HG03521 (cell line): ENCODE results near the gene GPRASP1.
A peak's percentile ranks its signal among the peaks of the same experiment; 100 is the strongest.
"Not testable (repeated sequence)": the region's sequence is repeated elsewhere in the genome, so short reads cannot be mapped to it uniquely, and the experiment has no call there.

Experiments
- ATAC-seq: cut with Tn5 transposase; IDR thresholded peaks from one replicate; pipeline ENCODE4 v1.9.1; 2021; ENCODE audit warnings: mild to moderate bottlenecking, moderate library complexity; ENCODE audit not compliant: unreplicated experiment

Gene GPRASP1, protein sequence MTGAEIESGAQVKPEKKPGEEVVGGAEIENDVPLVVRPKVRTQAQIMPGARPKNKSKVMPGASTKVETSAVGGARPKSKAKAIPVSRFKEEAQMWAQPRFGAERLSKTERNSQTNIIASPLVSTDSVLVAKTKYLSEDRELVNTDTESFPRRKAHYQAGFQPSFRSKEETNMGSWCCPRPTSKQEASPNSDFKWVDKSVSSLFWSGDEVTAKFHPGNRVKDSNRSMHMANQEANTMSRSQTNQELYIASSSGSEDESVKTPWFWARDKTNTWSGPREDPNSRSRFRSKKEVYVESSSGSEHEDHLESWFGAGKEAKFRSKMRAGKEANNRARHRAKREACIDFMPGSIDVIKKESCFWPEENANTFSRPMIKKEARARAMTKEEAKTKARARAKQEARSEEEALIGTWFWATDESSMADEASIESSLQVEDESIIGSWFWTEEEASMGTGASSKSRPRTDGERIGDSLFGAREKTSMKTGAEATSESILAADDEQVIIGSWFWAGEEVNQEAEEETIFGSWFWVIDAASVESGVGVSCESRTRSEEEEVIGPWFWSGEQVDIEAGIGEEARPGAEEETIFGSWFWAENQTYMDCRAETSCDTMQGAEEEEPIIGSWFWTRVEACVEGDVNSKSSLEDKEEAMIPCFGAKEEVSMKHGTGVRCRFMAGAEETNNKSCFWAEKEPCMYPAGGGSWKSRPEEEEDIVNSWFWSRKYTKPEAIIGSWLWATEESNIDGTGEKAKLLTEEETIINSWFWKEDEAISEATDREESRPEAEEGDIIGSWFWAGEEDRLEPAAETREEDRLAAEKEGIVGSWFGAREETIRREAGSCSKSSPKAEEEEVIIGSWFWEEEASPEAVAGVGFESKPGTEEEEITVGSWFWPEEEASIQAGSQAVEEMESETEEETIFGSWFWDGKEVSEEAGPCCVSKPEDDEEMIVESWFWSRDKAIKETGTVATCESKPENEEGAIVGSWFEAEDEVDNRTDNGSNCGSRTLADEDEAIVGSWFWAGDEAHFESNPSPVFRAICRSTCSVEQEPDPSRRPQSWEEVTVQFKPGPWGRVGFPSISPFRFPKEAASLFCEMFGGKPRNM (N-terminal part only)

DNA sequence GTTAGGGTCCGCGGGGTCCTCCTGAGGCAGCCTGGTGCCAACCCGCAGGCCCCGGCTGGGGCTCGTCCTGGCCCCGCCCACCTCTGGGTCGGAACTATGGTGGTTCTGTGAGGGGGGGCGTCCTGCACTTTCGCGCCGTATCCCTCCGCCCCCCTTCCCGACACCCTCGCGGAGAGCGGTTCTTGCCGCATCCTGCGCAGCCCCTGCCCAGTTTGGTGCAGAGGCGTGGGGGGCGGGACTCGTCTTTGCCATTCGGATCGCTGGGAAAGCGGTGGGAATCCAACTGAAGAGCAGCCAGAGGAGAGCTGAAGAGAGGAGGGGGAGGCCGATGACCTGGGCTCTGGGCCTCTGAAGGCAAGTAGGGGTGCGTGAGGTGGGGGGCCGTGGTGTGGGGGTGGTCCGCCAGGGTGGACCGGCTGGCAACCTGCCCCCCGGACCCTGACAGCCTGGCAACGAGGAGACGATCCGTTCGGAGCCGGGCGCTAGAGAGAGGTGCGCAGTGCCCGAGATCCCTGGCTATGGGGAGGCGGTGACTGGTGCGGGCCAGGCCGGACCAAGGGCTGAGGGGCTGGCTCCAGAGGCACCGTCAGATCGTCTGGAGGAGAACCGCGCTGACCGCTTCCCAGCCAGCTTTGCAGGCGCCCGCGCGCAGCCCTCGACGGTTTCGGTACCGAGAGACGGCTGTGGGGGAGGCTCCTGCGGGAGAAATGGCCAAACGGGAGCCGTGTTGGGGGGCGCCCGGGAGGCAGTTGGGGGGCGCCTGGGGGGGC is at the start of gene GPRASP1:
Gene GPRASP1, plus strand, starts transcription at position 242 of the 770 bp plus-strand sequence. CDS start 2,431 bp downstream, outside the sequence.
- ATAC-seq = peak; percentile 32

DNA sequence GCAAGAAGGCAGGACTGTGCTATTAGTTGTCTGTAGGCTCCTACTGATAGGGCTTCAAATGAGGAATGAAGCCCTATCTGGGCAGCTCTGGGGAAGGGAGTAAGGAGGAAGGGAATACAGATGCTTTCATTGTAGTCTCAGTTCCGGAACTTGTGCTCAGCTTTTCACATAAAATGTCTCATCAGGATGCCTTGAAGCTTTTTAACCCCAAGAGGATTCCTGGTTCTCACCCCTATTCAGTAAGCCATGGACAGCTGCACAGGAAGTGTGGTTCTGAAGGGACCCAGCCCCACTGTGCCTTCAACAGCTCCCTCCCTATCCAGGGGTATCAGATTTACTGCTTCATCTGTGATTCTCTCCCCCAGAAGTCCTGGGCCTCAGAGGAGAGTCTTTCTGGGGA is 47.0 kb upstream of the GPRASP1 start:
- ATAC-seq = no peak

DNA sequence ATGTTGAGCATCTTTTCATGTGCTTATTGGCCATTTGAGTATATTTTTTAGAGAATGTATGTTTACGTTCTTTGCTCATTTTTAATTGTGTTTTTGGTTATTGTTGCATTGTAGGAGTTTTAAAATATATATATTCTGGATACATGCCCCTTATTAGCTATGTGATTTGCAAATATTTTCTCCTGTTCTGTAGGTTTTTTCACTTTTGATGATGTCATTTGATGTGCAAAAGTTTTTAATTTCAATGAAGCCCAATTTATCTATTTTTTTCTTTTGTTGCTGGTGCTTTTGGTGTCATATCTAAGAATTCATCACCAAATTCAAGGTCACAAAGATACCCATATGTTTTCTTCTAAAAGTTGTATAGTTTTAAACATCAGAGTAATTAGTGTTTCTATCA is 45.2 kb upstream of the GPRASP1 start:
- ATAC-seq = no peak

DNA sequence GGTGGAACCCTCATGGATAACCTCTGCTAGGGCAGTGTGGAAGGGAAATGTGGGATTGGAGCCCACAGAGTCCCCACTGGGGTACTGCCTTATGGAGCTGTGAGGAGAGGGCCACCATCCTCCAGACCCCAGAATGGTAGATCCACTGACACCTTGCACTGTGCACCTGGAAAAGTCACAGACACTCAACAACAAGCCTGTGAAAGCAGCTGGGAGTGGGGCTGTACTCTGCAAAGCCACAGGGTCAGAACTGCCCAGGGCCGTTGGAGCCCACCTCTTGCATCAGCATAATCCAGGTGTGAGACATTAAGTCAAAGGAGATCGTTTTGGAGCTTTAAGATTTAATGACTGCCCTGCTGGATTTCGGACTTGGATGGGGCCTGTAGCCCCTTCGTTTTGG is 40.4 kb upstream of the GPRASP1 start:
- no peak for ATAC-seq

DNA sequence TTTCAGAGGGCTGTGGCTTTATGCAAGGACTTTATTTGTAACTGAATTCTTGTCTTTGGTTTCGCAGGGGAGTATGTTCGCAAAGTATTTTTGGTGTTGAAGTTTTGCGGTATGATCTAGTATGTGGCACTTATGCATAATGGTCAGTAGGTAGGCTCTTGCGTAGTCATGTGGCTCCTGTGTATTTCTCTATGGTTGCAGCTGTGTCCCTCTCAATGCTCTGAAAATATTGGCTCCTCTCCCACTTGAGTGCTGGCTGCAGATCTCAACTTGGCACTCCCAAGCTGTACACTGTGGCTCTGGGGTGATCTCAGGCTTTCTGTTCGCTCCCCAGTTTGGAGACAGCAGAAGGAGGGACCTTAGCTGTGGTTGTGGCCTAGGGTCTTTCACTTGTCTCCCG is 27.2 kb upstream of the GPRASP1 start:
- no peak for ATAC-seq

DNA sequence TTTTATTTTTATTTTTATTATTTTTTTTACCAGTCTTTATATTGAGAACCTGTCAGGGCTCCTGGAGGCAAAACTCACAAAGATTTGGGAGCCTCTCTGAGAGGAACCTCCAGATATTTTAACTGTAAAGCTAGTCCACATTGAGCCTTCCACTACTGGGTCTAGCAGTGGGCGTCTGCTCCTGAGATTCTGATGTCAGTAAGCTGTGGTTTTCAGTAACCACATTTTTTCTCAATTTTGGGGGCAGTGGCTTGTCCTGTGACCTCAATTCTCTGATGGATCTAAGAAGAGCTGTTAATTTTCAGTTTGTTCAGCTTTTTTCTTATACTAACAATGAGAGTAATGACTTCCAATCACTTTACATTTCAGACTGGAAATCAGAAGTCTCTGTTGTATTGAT is 23.6 kb upstream of the GPRASP1 start:
- ATAC-seq = no peak

DNA sequence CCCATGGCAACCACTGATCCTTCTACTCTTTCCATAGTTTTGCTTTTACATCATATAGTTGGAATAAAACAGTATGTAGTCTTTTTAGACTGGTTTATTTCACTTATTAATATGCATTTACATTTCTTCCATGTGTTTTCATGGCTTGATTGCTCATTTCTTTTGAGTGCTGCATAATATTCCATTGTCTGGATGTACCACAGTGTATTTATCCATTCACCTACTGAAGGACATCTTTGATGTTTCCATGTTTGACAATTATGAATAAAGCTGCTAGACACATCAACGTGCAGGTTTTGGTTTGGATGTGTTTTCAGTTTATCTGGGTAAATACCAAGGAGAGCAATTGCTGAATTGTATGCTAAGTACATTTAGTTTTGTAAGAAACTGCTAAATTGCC is 13.7 kb upstream of the GPRASP1 start:
- ATAC-seq = no peak

DNA sequence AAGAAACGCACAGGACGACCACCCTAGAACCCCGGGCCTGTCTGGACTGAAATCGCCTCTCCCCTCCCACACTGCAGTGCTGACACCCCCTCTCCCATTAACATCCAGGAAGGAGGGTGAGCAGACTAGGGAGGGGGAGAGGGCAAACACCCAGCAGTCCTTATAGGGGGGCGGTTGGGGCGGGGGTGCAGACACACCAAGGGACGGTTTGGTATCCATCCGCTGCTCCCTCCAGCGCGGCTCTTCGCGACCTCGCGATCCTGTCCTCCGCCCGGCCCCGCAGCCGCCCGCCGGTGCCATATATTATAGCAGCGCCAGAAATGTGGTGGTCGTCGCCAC is 411 bp upstream of the GPRASP1 start:
- peak; percentile 14 for ATAC-seq

DNA sequence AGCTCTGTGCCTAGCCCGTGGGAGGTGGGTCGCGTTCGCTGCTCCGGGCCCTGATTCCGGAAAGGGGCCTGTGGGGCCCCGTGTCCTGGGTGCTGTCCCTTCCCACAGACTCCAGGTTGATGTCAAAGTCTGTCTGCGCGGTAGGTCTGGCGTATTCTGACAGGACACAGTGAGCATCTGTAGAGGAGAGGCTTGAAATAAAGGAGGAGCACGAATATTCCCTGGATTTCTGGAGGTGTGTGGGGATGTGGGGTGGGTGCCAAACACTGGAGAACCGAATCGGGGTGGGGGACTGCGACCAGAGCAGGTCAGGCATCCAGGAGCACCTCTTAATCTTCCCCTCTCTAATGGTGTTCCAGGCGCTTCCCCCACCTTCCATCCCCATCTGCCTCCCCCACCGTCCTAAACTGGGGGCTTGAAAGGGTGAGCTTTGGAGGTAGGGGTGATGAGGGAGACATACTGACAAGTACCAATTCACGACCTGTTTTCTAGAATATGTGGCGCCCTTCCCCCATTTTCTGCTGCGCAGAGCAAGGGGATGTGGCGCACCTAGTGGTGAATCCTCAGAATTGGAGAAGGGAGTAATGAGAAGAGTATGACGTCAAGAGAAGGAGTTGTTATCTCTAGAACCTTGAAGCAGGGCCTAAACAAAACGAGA is 877 bp downstream of the GPRASP1 start:
- ATAC-seq = peak; percentile 68

DNA sequence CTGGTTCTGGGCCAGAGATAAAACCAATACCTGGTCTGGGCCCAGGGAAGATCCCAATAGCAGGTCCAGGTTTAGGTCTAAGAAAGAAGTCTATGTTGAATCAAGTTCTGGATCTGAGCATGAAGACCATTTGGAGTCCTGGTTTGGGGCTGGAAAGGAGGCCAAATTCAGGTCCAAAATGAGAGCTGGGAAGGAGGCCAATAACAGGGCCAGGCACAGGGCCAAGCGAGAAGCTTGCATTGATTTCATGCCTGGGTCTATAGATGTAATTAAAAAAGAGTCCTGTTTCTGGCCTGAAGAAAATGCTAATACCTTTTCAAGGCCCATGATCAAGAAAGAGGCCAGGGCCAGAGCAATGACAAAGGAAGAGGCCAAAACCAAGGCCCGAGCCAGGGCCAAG is 3.4 kb downstream of the GPRASP1 start:
- ATAC-seq = no peak

DNA sequence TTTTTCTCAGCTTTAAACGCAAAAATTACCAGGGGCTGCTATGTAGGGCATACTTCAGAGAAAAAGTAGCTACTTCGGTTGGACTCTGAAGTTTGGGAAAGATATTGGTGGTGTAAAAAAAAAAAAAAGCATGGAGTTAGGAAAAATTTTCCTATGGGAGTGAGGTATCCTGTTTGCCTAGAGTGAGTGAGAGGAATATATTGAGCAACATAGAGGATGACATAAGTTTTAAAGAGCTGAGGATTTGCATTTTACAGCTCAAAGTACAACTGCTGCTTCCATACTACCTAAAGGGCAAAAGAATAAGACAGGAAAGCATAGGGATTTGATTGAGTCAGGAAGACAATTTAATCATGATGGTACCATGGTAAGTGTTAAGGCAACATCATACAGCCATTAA is 7.3 kb downstream of the GPRASP1 start:
- ATAC-seq = no peak

DNA sequence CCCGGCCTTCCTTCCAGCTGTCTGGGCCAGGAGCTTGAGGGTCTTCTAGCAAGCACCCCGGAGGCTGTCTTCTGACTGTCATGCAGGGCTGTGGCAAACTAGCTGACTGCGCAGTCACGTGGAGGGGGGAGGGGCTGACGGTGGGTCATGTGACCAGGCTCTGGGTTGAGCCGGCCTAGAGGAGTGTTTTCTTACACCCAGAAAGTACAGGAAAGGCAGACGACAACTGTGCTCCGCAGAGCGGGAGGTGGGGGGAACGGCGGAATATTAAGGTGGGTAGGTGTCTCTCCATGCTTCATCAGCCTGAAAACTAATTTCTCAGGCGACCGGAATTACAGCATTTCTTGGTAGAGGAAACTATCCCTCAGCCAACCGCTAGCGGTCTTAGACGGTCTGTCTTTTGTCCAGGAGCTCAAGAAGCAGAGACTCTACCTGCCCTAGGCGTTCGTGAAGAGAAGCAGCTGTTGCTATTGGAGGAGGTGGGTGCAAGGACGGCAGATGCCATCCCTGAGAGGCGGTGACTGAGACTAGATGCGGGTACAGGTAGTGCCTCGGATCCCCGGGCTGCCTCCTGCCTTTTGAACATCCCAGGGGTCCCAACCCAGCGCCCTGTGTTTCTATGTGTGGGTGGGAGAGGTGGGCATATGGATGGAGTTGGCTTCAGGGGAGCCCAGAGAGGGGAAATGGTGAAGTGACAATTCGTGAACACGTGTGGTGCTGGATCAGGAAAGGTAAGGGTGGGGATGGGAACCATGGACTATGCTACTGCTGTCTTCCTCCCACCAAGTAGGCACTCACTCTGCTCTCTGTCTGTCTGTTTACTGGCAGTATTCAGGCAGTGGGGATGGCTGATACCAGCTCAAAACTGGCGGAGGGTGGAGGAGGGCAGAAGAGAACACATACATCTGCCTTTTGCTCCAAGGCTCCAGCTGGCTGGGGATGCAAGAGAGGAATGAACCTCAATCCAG is 8.8 kb downstream of the GPRASP1 start:
- peak; percentile 94 for ATAC-seq

DNA sequence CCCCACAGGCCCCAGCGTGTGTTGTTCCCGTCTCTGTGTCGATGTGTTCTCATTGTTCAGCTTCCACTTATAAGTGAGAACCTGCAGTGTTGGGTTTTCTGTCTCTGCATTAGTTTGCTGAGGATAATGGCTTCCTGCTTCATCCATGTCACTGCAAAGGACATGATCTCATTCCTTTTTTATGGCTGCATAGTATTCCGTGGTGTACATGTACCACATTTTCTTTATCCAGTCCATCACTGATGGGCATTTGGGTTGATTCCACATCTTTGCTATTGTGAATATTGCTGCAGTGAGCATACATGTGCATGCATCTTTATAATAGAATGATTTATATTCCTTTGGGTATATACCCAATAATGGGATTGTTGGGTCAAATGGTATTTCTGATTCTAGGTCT is 12.5 kb downstream of the GPRASP1 start:
- not testable (repeated sequence) for ATAC-seq

DNA sequence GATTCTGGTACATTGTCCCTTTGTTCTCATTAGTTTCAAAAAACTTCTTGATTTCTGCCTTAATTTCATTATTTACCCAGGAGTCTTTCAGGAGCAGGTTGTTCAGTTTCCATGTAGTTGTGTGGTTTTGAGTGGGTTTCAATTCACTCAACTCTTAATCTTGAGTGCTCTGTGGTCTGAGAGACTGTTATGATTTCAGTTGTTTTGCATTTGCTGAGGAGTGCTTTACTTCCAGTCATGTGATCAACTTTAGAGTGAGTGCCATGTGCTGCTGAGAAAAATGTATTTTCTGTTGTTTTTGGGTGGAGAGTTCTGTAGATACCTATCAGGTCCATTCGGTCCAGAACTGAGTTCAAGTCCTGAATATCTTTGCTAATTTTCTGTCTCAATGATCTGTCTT is 15.8 kb downstream of the GPRASP1 start:
- not testable (repeated sequence) for ATAC-seq

DNA sequence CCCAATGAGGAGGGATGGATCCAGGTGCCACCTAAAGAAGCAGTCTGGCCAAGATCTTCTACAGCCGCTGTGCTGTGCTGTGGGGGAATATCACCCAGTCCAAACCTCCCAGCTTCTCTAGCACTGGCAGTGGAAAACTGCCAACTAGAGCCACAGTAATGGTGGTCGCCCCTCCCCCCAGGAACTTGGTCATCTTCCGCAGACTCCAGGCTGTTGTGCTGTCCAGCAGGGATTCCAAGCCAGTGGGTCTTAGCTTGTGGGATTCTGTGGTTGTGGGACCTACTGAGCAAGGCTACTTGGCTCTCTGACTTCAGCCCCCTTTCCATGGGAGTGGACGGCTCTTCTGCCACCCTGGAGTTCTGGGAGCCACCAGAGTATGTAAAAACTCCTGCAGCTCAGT is 18.2 kb downstream of the GPRASP1 start:
- ATAC-seq = no peak

DNA sequence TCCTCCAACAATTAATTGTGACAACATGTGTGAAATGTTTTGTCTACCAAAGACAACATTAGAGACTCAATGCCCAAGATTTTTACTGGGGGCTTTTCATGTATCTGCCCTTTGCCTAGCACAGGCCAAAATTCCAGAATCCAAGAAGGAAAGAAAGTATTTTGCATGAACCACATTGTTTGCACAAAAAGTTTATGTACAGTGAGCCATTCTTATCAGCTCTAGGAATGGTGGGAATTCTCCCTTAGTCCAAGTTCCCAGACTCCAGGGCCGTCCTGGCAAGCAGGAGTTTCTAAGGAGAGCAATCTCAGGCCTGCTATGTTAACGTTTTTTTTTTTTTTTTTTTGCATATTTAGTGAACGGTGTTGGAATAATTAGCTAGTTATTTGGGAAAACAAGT is 21.6 kb downstream of the GPRASP1 start:
- ATAC-seq = no peak

DNA sequence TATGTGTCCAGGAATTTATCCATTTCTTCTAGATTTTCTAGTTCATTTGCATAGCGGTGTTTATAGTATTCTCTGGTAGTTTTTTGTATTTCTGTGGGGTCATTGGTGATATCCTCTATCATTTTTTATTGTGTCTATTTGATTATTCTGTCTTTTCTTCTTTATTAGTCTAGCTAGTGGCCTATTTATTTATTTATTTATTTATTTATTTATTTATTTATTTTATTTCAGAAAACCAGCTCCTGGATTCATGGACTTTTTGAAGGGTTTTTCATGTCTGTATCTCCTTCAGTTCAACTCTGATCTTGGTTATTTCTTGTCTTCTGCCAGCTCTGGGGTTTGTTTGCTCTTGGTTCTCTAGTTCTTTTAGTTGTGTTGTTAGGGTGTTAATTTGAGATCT is 26.2 kb downstream of the GPRASP1 start:
- not testable (repeated sequence) for ATAC-seq

DNA sequence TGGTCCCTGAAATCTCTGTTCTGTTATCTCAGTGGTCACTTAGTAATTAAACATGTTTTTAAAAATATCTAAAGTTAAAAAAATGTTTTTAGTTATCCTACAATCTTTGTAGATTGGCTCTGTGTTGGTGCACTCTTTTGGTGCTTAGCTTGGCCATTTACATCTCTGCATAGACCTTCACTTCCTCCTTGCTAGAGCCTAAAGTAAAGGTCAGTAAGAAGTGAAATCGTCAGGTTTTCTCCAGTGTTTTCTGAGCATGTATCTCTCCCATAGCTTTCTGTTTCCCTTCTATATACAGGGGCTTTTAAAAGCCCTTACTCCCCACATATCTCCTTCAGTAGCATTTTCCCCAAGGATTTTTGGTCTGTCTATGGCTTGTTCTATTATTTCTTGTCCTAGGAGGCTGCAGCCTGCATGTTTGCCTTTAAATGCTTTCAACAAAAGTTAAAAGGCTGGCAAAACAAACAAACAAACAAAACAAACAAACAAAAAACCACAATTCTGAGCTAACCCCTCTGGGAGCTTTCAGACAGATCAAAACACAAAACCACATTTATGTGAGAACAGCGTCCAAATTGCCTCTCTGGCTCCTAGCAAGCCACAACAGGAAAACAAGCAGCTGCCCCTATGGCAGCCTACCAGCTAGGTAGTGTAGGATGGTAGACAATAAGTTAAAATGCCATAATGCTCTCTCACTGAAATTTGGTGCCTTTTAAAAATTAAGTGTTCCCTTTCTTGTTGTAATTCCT is 33.7 kb downstream of the GPRASP1 start:
- no peak for ATAC-seq

DNA sequence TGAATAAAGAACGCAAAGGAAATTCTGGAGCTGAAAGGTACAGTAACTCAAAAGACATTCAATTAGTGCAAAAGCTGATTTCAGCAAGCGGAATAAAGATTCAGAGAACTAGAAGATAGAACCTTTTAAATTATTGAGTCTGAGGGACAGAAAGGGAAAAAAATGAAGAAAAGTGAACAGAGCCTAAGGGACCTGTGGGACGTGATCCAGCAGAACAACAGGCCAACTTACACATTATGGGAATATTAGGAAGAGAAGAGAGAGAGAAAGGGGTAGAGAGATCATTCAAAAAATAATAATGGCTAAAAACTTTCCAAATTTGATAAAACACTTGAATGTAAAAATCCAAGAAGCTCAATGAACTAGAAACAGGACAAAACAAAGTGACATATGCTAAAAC is 43.5 kb downstream of the GPRASP1 start:
- ATAC-seq = no peak
